ENCODE results near the gene ZFP90.

ZFP90 gene

GRCh38 chr16:68528233-68528632, 10.9 kb upstream of the ZFP90 start:
- in situ Hi-C loops (cut with HindIII; ENCODE audit: low sequenced_read_pairs) = no loop called here
- TF ChIP-seq CTCF (IDR thresholded peaks at IDR 0.05; ENCODE audit: low read depth, low read length) = no peak

GRCh38 chr16:68528686-68529379, 10.3 kb upstream of the ZFP90 start:
- TF ChIP-seq CTCF (IDR thresholded peaks at IDR 0.05; ENCODE audit: low read depth, low read length) = peak; percentile 87
- DNase-seq (ENCODE audit: low read depth, low spot score) = peak; percentile 76
- in situ Hi-C loops (cut with HindIII; ENCODE audit: low sequenced_read_pairs) = no loop called here
- no peak overlapping the region for H3K4me3 ChIP-seq (ENCODE audit: low read depth, low read length)

More at GRCh38 chr16:68528233-68528632, 10.9 kb upstream of the ZFP90 start:
- H3K4me3 ChIP-seq (ENCODE audit: low read depth, low read length) = no peak overlapping the region
- no peak for DNase-seq (ENCODE audit: low read depth, low spot score)

- DNase-seq (ENCODE audit: low read depth, low spot score) = no peak
- in situ Hi-C loops (cut with HindIII; ENCODE audit: low sequenced_read_pairs) = no loop called here
- no peak for TF ChIP-seq CTCF (IDR thresholded peaks at IDR 0.05; ENCODE audit: low read depth, low read length)
- H3K4me3 ChIP-seq (ENCODE audit: low read depth, low read length) = peak overlapping the region; percentile 69
These were observed 9.5 kb upstream of the ZFP90 start for GRCh38 chr16:68529608-68529930.

GRCh38 chr16:68529931-68530701, 9.0 kb upstream of the ZFP90 start:
- peak overlapping the region; percentile 69 for H3K4me3 ChIP-seq (ENCODE audit: low read depth, low read length)
- TF ChIP-seq CTCF (IDR thresholded peaks at IDR 0.05; ENCODE audit: low read depth, low read length) = no peak
- in situ Hi-C loops (cut with HindIII; ENCODE audit: low sequenced_read_pairs) = no loop called here
- peak; percentile 83 for DNase-seq (ENCODE audit: low read depth, low spot score)

- no peak overlapping the region for H3K4me3 ChIP-seq (ENCODE audit: low read depth, low read length)
- DNase-seq (ENCODE audit: low read depth, low spot score) = no peak
- no peak for TF ChIP-seq CTCF (IDR thresholded peaks at IDR 0.05; ENCODE audit: low read depth, low read length)
- in situ Hi-C loops (cut with HindIII; ENCODE audit: low sequenced_read_pairs) = no loop called here
These were observed 5.2 kb upstream of the ZFP90 start for GRCh38 chr16:68533937-68534336.

GRCh38 chr16:68535331-68535730, 3.8 kb upstream of the ZFP90 start:
- in situ Hi-C loops (cut with HindIII; ENCODE audit: low sequenced_read_pairs) = no loop called here
- DNase-seq (ENCODE audit: low read depth, low spot score) = no peak
- TF ChIP-seq CTCF (IDR thresholded peaks at IDR 0.05; ENCODE audit: low read depth, low read length) = no peak
- H3K4me3 ChIP-seq (ENCODE audit: low read depth, low read length) = no peak overlapping the region

Measured in astrocyte of the spinal cord (primary cell).